ENCODE measurements around the gene B3GNT8. TPM values are rescaled to one million over a fixed set of nuclear protein-coding genes. Genes with fewer than 3 reads are reported as not detected.

B3GNT8 gene
- total RNA-seq, 2 donors from 2014 or later = 28.7 to 94.9 TPM

Other genes starting within 250 kb of the B3GNT8 start
- gene CYP2S1, start 234.2 kb downstream of the B3GNT8 start, total RNA-seq = 10 to 100 TPM; 22.6 to 44.9 TPM
- 10 to 100 TPM in 1 of 2 donors, 1 to 10 TPM in 1; 6.3 to 27.4 TPM for gene AXL, start 208.2 kb downstream of the B3GNT8 start, total RNA-seq
- 100 to 1,000 TPM; 162 to 172 TPM for gene HNRNPUL1, start 163.0 kb downstream of the B3GNT8 start, total RNA-seq
- 10 to 100 TPM; 24.1 to 26.3 TPM for gene CCDC97, start 117.2 kb downstream of the B3GNT8 start, total RNA-seq
- gene TGFB1, start 73.5 kb downstream of the B3GNT8 start, total RNA-seq = 10 to 100 TPM in 1 of 2 donors, 1 to 10 TPM in 1; 7.4 to 14.7 TPM
- 1 to 10 TPM; 6.2 to 8.6 TPM for gene B9D2, start 63.2 kb downstream of the B3GNT8 start, total RNA-seq
- gene TMEM91, start 50.8 kb downstream of the B3GNT8 start, total RNA-seq = 1 to 10 TPM; 2.8 to 4.9 TPM
- gene EXOSC5, start 30.0 kb downstream of the B3GNT8 start, total RNA-seq = 10 to 100 TPM; 11.8 to 12.7 TPM
- 10 to 100 TPM; 17.3 to 20.4 TPM for gene BCKDHA, start 29.6 kb downstream of the B3GNT8 start, total RNA-seq
- 10 to 100 TPM; 43.6 to 48.9 TPM for gene DMAC2, start 12.5 kb upstream of the B3GNT8 start, total RNA-seq
- not detected for gene ERICH4, start 15.8 kb upstream of the B3GNT8 start, total RNA-seq
- 1 to 10 TPM in 1 of 2 donors, not detected in 1; 1.5 TPM for gene CEACAM21, start 148.8 kb upstream of the B3GNT8 start, total RNA-seq
- under 1 TPM; 0.22 to 0.24 TPM for gene CEACAM4, start 199.7 kb upstream of the B3GNT8 start, total RNA-seq

Data from left colon (tissue), 2 donors.